ENCODE data around the gene SBF2.

SBF2 gene

DNA sequence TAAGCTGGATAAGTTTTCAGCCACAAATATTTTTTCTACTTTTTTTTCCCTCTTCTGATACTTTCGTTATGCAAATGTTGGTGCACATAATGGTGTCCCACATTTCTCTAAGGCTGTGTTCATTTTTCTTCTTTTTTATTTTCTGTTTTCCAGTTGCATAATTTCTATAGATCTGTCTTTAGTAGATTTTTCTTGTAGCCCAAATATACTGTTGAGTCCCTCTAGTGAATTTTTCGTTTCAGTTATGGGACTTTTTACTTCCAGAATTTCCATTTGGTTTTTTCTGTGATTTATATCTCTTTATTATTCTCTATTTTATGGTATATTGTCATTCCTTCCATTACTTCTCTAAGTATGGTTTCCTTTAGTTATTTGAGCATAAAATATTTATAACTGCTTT, 558.1 kb downstream of the SBF2 start:
- DNase-seq (ENCODE audit: insufficient read length) = no peak
- FAIRE-seq = no peak
- TF ChIP-seq TAF1 (IDR thresholded peaks at IDR 0.05; ENCODE audit: borderline replicate concordance, low read depth, low read length) (no peak), POLR2AphosphoS5 (IDR thresholded peaks at IDR 0.05; ENCODE audit: low read depth, low read length) (no peak), POLR2A (IDR thresholded peaks at IDR 0.05; ENCODE audit: low read depth, low read length) (no peak)

DNA sequence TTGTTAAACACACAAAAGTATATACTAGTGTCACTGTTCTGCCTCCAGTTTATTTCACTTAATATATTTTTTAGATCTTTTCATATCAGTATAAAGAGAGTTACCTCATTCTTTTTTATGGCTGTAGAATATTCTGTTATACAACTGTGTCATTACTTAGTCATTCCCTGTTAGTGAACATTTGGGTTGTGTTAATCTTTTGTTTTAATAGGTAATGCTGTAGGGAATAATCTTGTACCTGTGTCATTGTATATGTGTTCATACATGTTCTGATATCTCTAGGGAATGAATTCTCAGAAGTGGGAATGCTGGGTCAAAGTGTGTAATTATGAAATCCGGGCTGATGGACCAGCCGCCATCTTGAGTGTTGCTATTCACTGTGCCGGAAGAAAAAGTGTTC, 558.8 kb downstream of the SBF2 start:
- TF ChIP-seq POLR2A (IDR thresholded peaks at IDR 0.05; ENCODE audit: low read depth, low read length) (no peak), TAF1 (IDR thresholded peaks at IDR 0.05; ENCODE audit: borderline replicate concordance, low read depth, low read length) (no peak), POLR2AphosphoS5 (IDR thresholded peaks at IDR 0.05; ENCODE audit: low read depth, low read length) (no peak)
- FAIRE-seq (no peak), DNase-seq (ENCODE audit: insufficient read length) (no peak)

DNA sequence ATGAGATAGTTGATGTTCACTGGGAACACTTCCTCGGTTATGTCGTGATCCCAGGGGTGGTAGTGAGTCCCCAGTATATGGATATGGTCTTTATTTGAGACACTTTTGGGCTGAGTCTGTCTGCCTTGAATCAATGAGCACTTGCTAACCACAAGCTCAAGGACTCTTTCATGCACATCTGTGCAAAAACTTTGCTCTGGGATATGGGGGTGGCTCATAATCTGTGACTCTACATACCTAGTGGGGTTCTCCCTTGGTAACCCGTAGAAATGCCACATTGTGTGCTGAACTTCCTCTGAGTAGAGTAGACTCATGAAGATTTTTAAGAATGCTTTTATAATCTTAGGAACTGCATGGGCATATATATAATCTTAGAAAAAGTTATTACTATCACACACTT, 560.8 kb downstream of the SBF2 start:
- no peak for DNase-seq (ENCODE audit: insufficient read length)
- TF ChIP-seq TAF1 (IDR thresholded peaks at IDR 0.05; ENCODE audit: borderline replicate concordance, low read depth, low read length) (no peak), POLR2AphosphoS5 (IDR thresholded peaks at IDR 0.05; ENCODE audit: low read depth, low read length) (no peak), POLR2A (IDR thresholded peaks at IDR 0.05; ENCODE audit: low read depth, low read length) (no peak)
- FAIRE-seq = no peak

DNA sequence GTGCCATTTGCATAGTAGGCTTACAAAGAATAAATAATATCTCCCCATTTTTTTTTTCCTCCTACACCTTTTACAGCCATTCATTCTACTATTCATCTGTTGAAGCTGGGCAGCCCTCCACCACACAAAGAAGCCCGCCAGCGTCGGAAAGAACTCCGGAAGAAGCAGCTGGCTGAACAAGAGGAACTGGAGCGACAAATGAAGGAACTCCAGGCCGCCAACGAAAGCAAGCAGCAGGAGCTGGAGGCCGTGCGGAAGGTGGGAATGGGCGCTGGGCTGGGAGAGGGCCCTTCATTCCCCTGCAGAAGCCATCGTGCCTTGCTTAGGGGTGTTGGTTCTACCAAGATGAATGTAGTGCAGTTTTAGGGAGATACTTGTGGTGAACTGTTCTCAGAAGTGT, 561.6 kb downstream of the SBF2 start:
- TF ChIP-seq POLR2A (IDR thresholded peaks at IDR 0.05; ENCODE audit: low read depth, low read length) = no peak
- TF ChIP-seq TAF1 (IDR thresholded peaks at IDR 0.05; ENCODE audit: borderline replicate concordance, low read depth, low read length) = no peak
- no peak for TF ChIP-seq POLR2AphosphoS5 (IDR thresholded peaks at IDR 0.05; ENCODE audit: low read depth, low read length)
- DNase-seq (ENCODE audit: insufficient read length) = no peak
- no peak for FAIRE-seq

DNA sequence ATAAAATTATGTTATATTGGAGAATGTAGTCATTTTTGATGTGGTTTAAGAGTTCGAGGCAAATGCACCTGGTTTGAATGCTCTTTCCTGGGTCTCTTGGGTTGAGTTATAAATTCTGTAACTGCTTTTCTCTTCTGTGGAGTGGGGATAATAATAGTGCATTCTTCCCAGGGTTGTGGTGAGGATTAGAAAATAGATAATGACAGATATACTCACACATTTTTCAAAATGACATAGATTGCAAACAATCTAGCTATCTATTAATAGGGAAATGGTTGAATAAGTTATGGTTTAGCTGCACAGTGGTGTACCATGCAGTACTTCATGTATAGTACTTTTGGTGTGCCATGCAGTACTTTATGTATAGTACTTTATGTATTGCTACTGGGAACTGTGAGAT, 562.8 kb downstream of the SBF2 start:
- FAIRE-seq = no peak
- TF ChIP-seq POLR2A (IDR thresholded peaks at IDR 0.05; ENCODE audit: low read depth, low read length) = no peak
- no peak for TF ChIP-seq TAF1 (IDR thresholded peaks at IDR 0.05; ENCODE audit: borderline replicate concordance, low read depth, low read length)
- TF ChIP-seq POLR2AphosphoS5 (IDR thresholded peaks at IDR 0.05; ENCODE audit: low read depth, low read length) = no peak
- DNase-seq (ENCODE audit: insufficient read length) = no peak

Data from GM12892 (cell line).